ENCODE results near the gene CDC6. TPM values are rescaled to one million over a fixed set of nuclear protein-coding genes. Genes with fewer than 3 reads are reported as not detected.

The CDC6 gene
- total and polyA plus RNA-seq, 4 donors: 6.7 to 12.9 (median 11.0) TPM

- Histone ChIP-seq H3K9me3 (ENCODE audit: control insufficient read depth, insufficient read depth, low read length) (no peaks in the 10 kb centered on the region), H3K27ac (ENCODE audit: low read depth, low read length) (peak overlapping the region; percentile 94), H3K4me3 (ENCODE audit: low read depth, low read length) (no peak overlapping the region), H3K27me3 (ENCODE audit: control insufficient read depth, insufficient read depth, low read length) (no peaks in the 10 kb centered on the region), H3K36me3 (ENCODE audit: control insufficient read depth, insufficient read depth, low read length) (no peaks in the 10 kb centered on the region), H3K4me1 (ENCODE audit: control insufficient read depth, insufficient read depth, low read length) (peaks cover 81% of the 10 kb centered on the region)
- WGBS (ENCODE audit: insufficient coverage): 50% methylated on average over 2 of the region's 3 CpGs
- peak in 1 of 6 donors; percentile 56 for DNase-seq (ENCODE audit: low read depth in 4 of 6, low spot score in 6 of 6)
These were observed 20.1 kb downstream of the CDC6 start for GRCh38 chr17:40307740-40308239.

GRCh38 chr17:40309031-40309948 lies 21.6 kb downstream of the CDC6 start, which contains the start of gene RARA:
RARA (plus strand) TSS chr17:40309180; CDS start chr17:40331219, 22,039 bp downstream.
- Histone ChIP-seq H3K9me3 (ENCODE audit: control insufficient read depth, insufficient read depth, low read length) (no peaks in the 10 kb centered on the region), H3K27ac (ENCODE audit: low read depth, low read length) (peak within 1 kb of the TSS; percentile 94), H3K4me1 (ENCODE audit: control insufficient read depth, insufficient read depth, low read length) (peaks cover 85% of the 10 kb centered on the region), H3K36me3 (ENCODE audit: control insufficient read depth, insufficient read depth, low read length) (no peaks in the 10 kb centered on the region), H3K4me3 (ENCODE audit: low read depth, low read length) (peak within 1 kb of the TSS; percentile 72), H3K27me3 (ENCODE audit: control insufficient read depth, insufficient read depth, low read length) (no peaks in the 10 kb centered on the region)
- DNase-seq (ENCODE audit: low read depth in 4 of 6, low spot score in 6 of 6): peak in 3 of 6 donors; percentile 65 to 91 (median 87)
- WGBS (ENCODE audit: insufficient coverage): 0% methylated on average over 7 of the region's 20 CpGs

- Histone ChIP-seq H3K4me3 (ENCODE audit: low read depth, low read length) (peak overlapping the region; percentile 72), H3K9me3 (ENCODE audit: control insufficient read depth, insufficient read depth, low read length) (no peaks in the 10 kb centered on the region), H3K36me3 (ENCODE audit: control insufficient read depth, insufficient read depth, low read length) (no peaks in the 10 kb centered on the region), H3K27ac (ENCODE audit: low read depth, low read length) (peak overlapping the region; percentile 94), H3K27me3 (ENCODE audit: control insufficient read depth, insufficient read depth, low read length) (no peaks in the 10 kb centered on the region), H3K4me1 (ENCODE audit: control insufficient read depth, insufficient read depth, low read length) (peaks cover 84% of the 10 kb centered on the region)
- peak in 1 of 6 donors; percentile 17 for DNase-seq (ENCODE audit: low read depth in 4 of 6, low spot score in 6 of 6)
- WGBS (ENCODE audit: insufficient coverage): 43% methylated on average over 1 of the region's 2 CpGs
These were observed 22.4 kb downstream of the CDC6 start for GRCh38 chr17:40309949-40310510.

GRCh38 chr17:40310882-40311391 lies 23.3 kb downstream of the CDC6 start:
- DNase-seq (ENCODE audit: low read depth in 4 of 6, low spot score in 6 of 6): peak in 2 of 6 donors; percentile 52 to 62
- Histone ChIP-seq H3K4me1 (ENCODE audit: control insufficient read depth, insufficient read depth, low read length) (peaks cover 90% of the 10 kb centered on the region), H3K36me3 (ENCODE audit: control insufficient read depth, insufficient read depth, low read length) (no peaks in the 10 kb centered on the region), H3K27me3 (ENCODE audit: control insufficient read depth, insufficient read depth, low read length) (no peaks in the 10 kb centered on the region), H3K4me3 (ENCODE audit: low read depth, low read length) (peak overlapping the region; percentile 72), H3K27ac (ENCODE audit: low read depth, low read length) (peak overlapping the region; percentile 94), H3K9me3 (ENCODE audit: control insufficient read depth, insufficient read depth, low read length) (no peaks in the 10 kb centered on the region)
- WGBS (ENCODE audit: insufficient coverage): 36% methylated on average over 2 of the region's 7 CpGs

- peak overlapping the region; percentile 94 for H3K27ac ChIP-seq (ENCODE audit: low read depth, low read length)
These were observed 23.9 kb downstream of the CDC6 start for GRCh38 chr17:40311575-40311974.

GRCh38 chr17:40312131-40312731 lies 24.6 kb downstream of the CDC6 start:
- Histone ChIP-seq H3K4me3 (ENCODE audit: low read depth, low read length) (no peak overlapping the region), H3K36me3 (ENCODE audit: control insufficient read depth, insufficient read depth, low read length) (no peaks in the 10 kb centered on the region), H3K9me3 (ENCODE audit: control insufficient read depth, insufficient read depth, low read length) (no peaks in the 10 kb centered on the region), H3K27me3 (ENCODE audit: control insufficient read depth, insufficient read depth, low read length) (no peaks in the 10 kb centered on the region), H3K27ac (ENCODE audit: low read depth, low read length) (peak overlapping the region; percentile 94), H3K4me1 (ENCODE audit: control insufficient read depth, insufficient read depth, low read length) (peaks cover 93% of the 10 kb centered on the region)
- peak in 1 of 6 donors; percentile 76 for DNase-seq (ENCODE audit: low read depth in 4 of 6, low spot score in 6 of 6)
- 44% methylated on average over 5 of the region's 7 CpGs for whole genome bisulfite sequencing (ENCODE audit: insufficient coverage)

More at GRCh38 chr17:40311575-40311974, 23.9 kb downstream of the CDC6 start:
- DNase-seq (ENCODE audit: low read depth in 4 of 6, low spot score in 6 of 6): peak in 1 of 6 donors; percentile 63
- H3K36me3 ChIP-seq (ENCODE audit: control insufficient read depth, insufficient read depth, low read length): no peaks in the 10 kb centered on the region
- H3K4me1 ChIP-seq (ENCODE audit: control insufficient read depth, insufficient read depth, low read length): peaks cover 93% of the 10 kb centered on the region
- WGBS (ENCODE audit: insufficient coverage): 43% methylated on average over 1 of the region's 2 CpGs
- no peaks in the 10 kb centered on the region for H3K27me3 ChIP-seq (ENCODE audit: control insufficient read depth, insufficient read depth, low read length)
- no peaks in the 10 kb centered on the region for H3K9me3 ChIP-seq (ENCODE audit: control insufficient read depth, insufficient read depth, low read length)
- no peak overlapping the region for H3K4me3 ChIP-seq (ENCODE audit: low read depth, low read length)

- no peak for DNase-seq (ENCODE audit: low read depth in 4 of 6, low spot score in 6 of 6)
- no peak overlapping the region for H3K4me3 ChIP-seq (ENCODE audit: low read depth, low read length)
- H3K27me3 ChIP-seq (ENCODE audit: control insufficient read depth, insufficient read depth, low read length): no peaks in the 10 kb centered on the region
- H3K27ac ChIP-seq (ENCODE audit: low read depth, low read length): peak overlapping the region; percentile 94
- H3K36me3 ChIP-seq (ENCODE audit: control insufficient read depth, insufficient read depth, low read length): no peaks in the 10 kb centered on the region
- H3K4me1 ChIP-seq (ENCODE audit: control insufficient read depth, insufficient read depth, low read length): peaks cover 93% of the 10 kb centered on the region
- no peaks in the 10 kb centered on the region for H3K9me3 ChIP-seq (ENCODE audit: control insufficient read depth, insufficient read depth, low read length)
- WGBS (ENCODE audit: insufficient coverage): 37% methylated on average over 2 of the region's 4 CpGs
These were observed 25.4 kb downstream of the CDC6 start for GRCh38 chr17:40312893-40313667.

GRCh38 chr17:40313668-40314583 lies 26.2 kb downstream of the CDC6 start:
- Histone ChIP-seq H3K36me3 (ENCODE audit: control insufficient read depth, insufficient read depth, low read length) (peaks cover 7% of the 10 kb centered on the region), H3K4me1 (ENCODE audit: control insufficient read depth, insufficient read depth, low read length) (peaks cover 98% of the 10 kb centered on the region), H3K27me3 (ENCODE audit: control insufficient read depth, insufficient read depth, low read length) (no peaks in the 10 kb centered on the region), H3K27ac (ENCODE audit: low read depth, low read length) (peak overlapping the region; percentile 16), H3K4me3 (ENCODE audit: low read depth, low read length) (no peak overlapping the region), H3K9me3 (ENCODE audit: control insufficient read depth, insufficient read depth, low read length) (no peaks in the 10 kb centered on the region)
- DNase-seq (ENCODE audit: low read depth in 4 of 6, low spot score in 6 of 6): peak in 2 of 6 donors; percentile 27 to 64
- WGBS (ENCODE audit: insufficient coverage): 71% methylated on average over 1 of the region's 7 CpGs

Measured in spinal cord (tissue), 10 donors.